PC-9 (cell line): Measurements from ENCODE around the gene SEMA7A. TPM values are rescaled to one million over a fixed set of nuclear protein-coding genes. Genes with fewer than 3 reads are reported as not detected.
A peak's percentile ranks its signal among the peaks of the same experiment; 100 is the strongest.

Source experiments
- BruUV-seq: library from RNA; stranded (reverse); fragments of 400-500 nt; replicated peaks from 2 replicates; lab custom pipeline; 2021; lab: Mats Ljungman, UMichigan
- CTCF ChIA-PET: fragments of 300-600 bp; sonication (Branson Sonifier 250); formaldehyde crosslinking; loops from one replicate; lab custom pipeline; 2022; ENCODE audit warnings: antibody characterized with exemption; lab: Charles Lee
- POLR2A ChIA-PET: fragments of 300-600 bp; sonication (Branson Sonifier 250); formaldehyde crosslinking; loops from one replicate; lab custom pipeline; 2022; ENCODE audit warnings: antibody characterized with exemption; ENCODE audit not compliant: unreplicated experiment; lab: Charles Lee
- DNase-seq, 2 experiments: peaks; one replicate each; pipeline versions ENCODE4 v3.0.0 to v3.0.0-alpha.2; 2015 to 2022; ENCODE audit warnings: mixed read lengths in 1 of 2
- H2AFZ ChIP-seq: fragments of 200-600 bp; sonication (generic); 2 replicates; pipeline ENCODE4 v1.8.1; 2017; ENCODE audit warnings: antibody characterized with exemption
- H3F3A ChIP-seq: fragments of 200-600 bp; sonication (generic); 2 replicates; pipeline ENCODE4 v1.8.1; 2017; ENCODE audit warnings: antibody characterized with exemption, mild to moderate bottlenecking, low read depth; ENCODE audit not compliant: insufficient read depth
- H3K27ac ChIP-seq: fragments of 200-600 bp; sonication (generic); 2 replicates; pipeline ENCODE4 v1.6.1; 2016; ENCODE audit warnings: mixed run types
- H3K27me3 ChIP-seq: fragments of 200-600 bp; sonication (generic); 2 replicates; pipeline ENCODE4 v1.6.1; 2016; ENCODE audit warnings: low read depth, mixed run types; ENCODE audit not compliant: insufficient read depth
- H3K36me3 ChIP-seq: fragments of 200-600 bp; sonication (generic); 2 replicates; pipeline ENCODE4 v1.6.1; 2016; ENCODE audit warnings: low read depth, mixed run types
- H3K4me1 ChIP-seq: fragments of 200-600 bp; sonication (generic); replicated peaks from 2 replicates; pipeline ENCODE4 v1.6.1; 2016; ENCODE audit warnings: mixed run types; ENCODE audit not compliant: insufficient read depth
- H3K4me2 ChIP-seq: fragments of 200-600 bp; sonication (generic); 2 replicates; pipeline ENCODE4 v1.6.1; 2017; ENCODE audit warnings: mixed run types
- H3K4me3 ChIP-seq: fragments of 200-600 bp; sonication (generic); 2 replicates; pipeline ENCODE4 v1.6.1; 2016; ENCODE audit warnings: mixed run types
- H3K79me2 ChIP-seq: fragments of 200-600 bp; sonication (generic); 2 replicates; pipeline ENCODE4 v1.6.1; 2017; ENCODE audit warnings: low read depth, mixed run types
- H3K9me2 ChIP-seq: fragments of 200-600 bp; sonication (generic); 2 replicates; pipeline ENCODE4 v1.8.1; 2017; ENCODE audit warnings: mild to moderate bottlenecking; ENCODE audit not compliant: insufficient read depth
- H3K9me3 ChIP-seq: fragments of 200-600 bp; sonication (generic); 2 replicates; pipeline ENCODE4 v1.8.1; 2016; ENCODE audit warnings: low read depth; ENCODE audit not compliant: insufficient read depth
- H4K20me1 ChIP-seq: fragments of 200-600 bp; sonication (generic); 2 replicates; pipeline ENCODE4 v1.8.1; 2017; ENCODE audit not compliant: insufficient read depth
- CTCF ChIP-seq: fragments of 200-600 bp; sonication (generic); conservative IDR thresholded peaks from 2 replicates; pipeline ENCODE4 v1.6.1; 2017; ENCODE audit warnings: mixed run types, antibody characterized with exemption, mild to moderate bottlenecking, moderate library complexity
- EZH2 ChIP-seq: fragments of 200-600 bp; sonication (generic); IDR thresholded peaks from 2 replicates; pipeline ENCODE4 v1.8.0; 2017; ENCODE audit warnings: antibody characterized with exemption, low read depth
- intact Hi-C: fragments of 100-400 bp; cut with micrococcal nuclease; formaldehyde crosslinking; loops from one replicate; pipeline ENCODE4 v1.10.0; 2022; ENCODE audit not compliant: unreplicated experiment
- total RNA-seq: library from RNA; stranded (reverse); gene quantifications from 2 replicates; pipeline ENCODE4 v1.2.3, GENCODE V29; 2021

SEMA7A gene
- total RNA-seq, 1 experiment from 2014 or later = 8.3 TPM

GRCh38 chr15:74369084-74369745, 64.5 kb downstream of the SEMA7A start:
- BruUV-seq = no TSS peak

DNA sequence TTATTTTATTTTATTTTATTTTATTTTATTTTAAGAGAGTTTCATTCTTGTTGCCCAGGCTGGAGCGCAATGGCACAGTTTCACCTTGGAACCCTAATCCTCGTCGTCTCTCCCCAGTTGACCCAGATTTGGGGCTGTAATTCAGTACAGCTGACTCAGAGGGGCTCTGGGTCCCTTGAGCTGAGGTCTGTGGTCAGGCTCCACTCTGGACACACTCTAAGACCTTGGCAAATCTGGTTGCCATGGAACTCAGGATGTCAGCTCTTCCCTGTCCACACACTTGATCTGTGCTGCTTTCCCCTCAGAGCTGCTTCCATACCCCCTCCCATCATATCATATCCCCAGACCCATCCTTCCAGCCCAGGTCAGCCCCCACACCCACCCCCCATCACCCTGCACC, 65.6 kb downstream of the SEMA7A start:
- peaks cover 20% of the 10 kb centered on the region for H3K4me1 ChIP-seq
- no peaks in the 10 kb centered on the region for H3K9me2 ChIP-seq
- no peak overlapping the region for H3K4me3 ChIP-seq
- BruUV-seq = no TSS peak
- TF ChIP-seq CTCF (no peak), EZH2 (no peak)
- no peak overlapping the region for H3K4me2 ChIP-seq
- POLR2A ChIA-PET = no interaction called here
- peaks cover 22% of the 10 kb centered on the region for H3K79me2 ChIP-seq
- H3K27me3 ChIP-seq = no peaks in the 10 kb centered on the region
- H3K36me3 ChIP-seq = no peaks in the 10 kb centered on the region
- no peak overlapping the region for H2AFZ ChIP-seq
- H4K20me1 ChIP-seq = no peaks in the 10 kb centered on the region
- H3F3A ChIP-seq = no peaks in the 10 kb centered on the region
- no peak overlapping the region for H3K27ac ChIP-seq
- CTCF ChIA-PET = interaction anchor here (0.6 to 0.7 kb wide), 2 partner anchors 48 to 370 kb away, joined by 4 to 5 read pairs; no protein-coding TSS in a partner anchor
- H3K9me3 ChIP-seq = no peaks in the 10 kb centered on the region
- intact Hi-C loops = no loop called here
- DNase-seq = no peak

More at GRCh38 chr15:74369084-74369745, 64.5 kb downstream of the SEMA7A start:
- no peak overlapping the region for H3K4me3 ChIP-seq
- H4K20me1 ChIP-seq = no peaks in the 10 kb centered on the region
- TF ChIP-seq EZH2 (no peak), CTCF (no peak)
- no peak for DNase-seq
- peaks cover 22% of the 10 kb centered on the region for H3K79me2 ChIP-seq
- H3K4me2 ChIP-seq = no peak overlapping the region
- peaks cover 18% of the 10 kb centered on the region for H3K4me1 ChIP-seq
- no peaks in the 10 kb centered on the region for H3K9me2 ChIP-seq
- H2AFZ ChIP-seq = no peak overlapping the region
- H3K27me3 ChIP-seq = no peaks in the 10 kb centered on the region
- H3K36me3 ChIP-seq = no peaks in the 10 kb centered on the region
- no peak overlapping the region for H3K27ac ChIP-seq
- ChIA-PET POLR2A (no interaction called here), CTCF (interaction anchor here (0.7 kb wide), 1 partner anchor 240 kb away, joined by 3 read pairs; no protein-coding TSS in a partner anchor)
- no peaks in the 10 kb centered on the region for H3F3A ChIP-seq
- no peaks in the 10 kb centered on the region for H3K9me3 ChIP-seq
- intact Hi-C loops = no loop called here

DNA sequence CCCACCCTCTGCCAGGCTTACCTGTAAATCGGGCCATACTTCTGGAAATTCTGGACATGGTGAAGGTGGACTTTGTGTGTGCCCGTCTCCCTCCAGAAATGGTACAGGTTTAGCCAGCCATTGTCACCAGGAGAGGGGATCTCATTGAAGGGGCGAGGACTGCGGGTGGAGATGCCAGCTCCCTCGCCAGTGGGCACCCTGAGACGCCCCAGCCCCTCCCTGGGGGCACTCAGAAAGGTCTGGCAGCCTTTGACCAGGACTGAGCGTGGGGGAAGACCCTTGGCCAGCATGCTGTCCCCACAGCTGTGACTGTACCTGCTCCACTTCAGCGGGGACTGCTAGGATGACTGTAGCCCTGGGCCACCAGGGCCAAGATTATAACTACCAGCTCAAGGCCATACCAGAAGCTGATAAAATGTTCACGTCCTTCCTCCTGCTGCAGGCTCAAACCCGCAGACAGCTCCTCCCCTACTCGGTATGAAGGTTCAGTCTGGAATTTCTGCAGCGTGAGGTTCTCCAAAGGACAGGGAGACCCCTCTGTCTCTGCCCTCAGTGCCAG, 66.4 kb downstream of the SEMA7A start, which contains the start of gene CYP11A1:
Gene CYP11A1 (minus strand): TSS at position 351 of the 559 bp plus-strand sequence. CDS start 61 bp downstream, at position 290.
- CTCF ChIA-PET = interaction anchor here (0.6 kb wide), 1 partner anchor 47 kb away, joined by 4 read pairs; no protein-coding TSS in a partner anchor
- no peak for TF ChIP-seq EZH2
- TF ChIP-seq CTCF = no peak
- Histone ChIP-seq H3F3A (no peaks in the 10 kb centered on the region), H3K4me1 (peaks cover 20% of the 10 kb centered on the region), H3K9me2 (no peaks in the 10 kb centered on the region), H3K36me3 (no peaks in the 10 kb centered on the region), H3K27me3 (no peaks in the 10 kb centered on the region), H3K9me3 (no peaks in the 10 kb centered on the region), H3K4me3 (peak within 1 kb of the TSS; percentile 86; the same call in 1 of the 2 replicates), H2AFZ (no peak within 1 kb of the TSS), H3K79me2 (peaks cover 22% of the 10 kb centered on the region), H3K4me2 (peak within 1 kb of the TSS; percentile 74), H4K20me1 (no peaks in the 10 kb centered on the region), H3K27ac (no peak within 1 kb of the TSS)
- intact Hi-C loops = no loop called here
- POLR2A ChIA-PET = interaction anchor here (0.7 kb wide), 1 partner anchor 261 kb away, joined by 3 read pairs; no protein-coding TSS in a partner anchor
- BruUV-seq = TSS peak; percentile 35
- DNase-seq = no peak
